Stomach smooth muscle (tissue), 2 donors: ENCODE measurements around the gene AGAP2.

ENCODE experiments used
- H3K27ac ChIP-seq: one replicate; pipeline ENCODE4 v1.7.0; 2013; ENCODE audit warnings: mild to moderate bottlenecking, low read length, inconsistent platforms
- H3K27me3 ChIP-seq, 2 donors: one replicate each; pipeline ENCODE4 v1.7.0; 2013; ENCODE audit warnings: low read length in 2 of 2; ENCODE audit not compliant: insufficient read depth in 2 of 2, control insufficient read depth in 1 of 2
- H3K36me3 ChIP-seq, 2 donors: one replicate each; pipeline ENCODE4 v1.7.0; 2013; ENCODE audit warnings: low read length in 2 of 2; ENCODE audit not compliant: control insufficient read depth in 2 of 2, insufficient read depth in 2 of 2
- H3K4me1 ChIP-seq: one replicate; pipeline ENCODE4 v1.7.0; 2013; ENCODE audit warnings: low read length; ENCODE audit not compliant: control insufficient read depth, insufficient read depth
- H3K4me3 ChIP-seq, 2 donors: one replicate each; pipeline ENCODE4 v1.7.0; 2013; ENCODE audit warnings: low read length in 2 of 2
- H3K9ac ChIP-seq, 2 donors: one replicate each; pipeline ENCODE4 v1.7.0; 2013; ENCODE audit warnings: low read length in 2 of 2, mild to moderate bottlenecking in 1 of 2
- H3K9me3 ChIP-seq, 2 donors: one replicate each; pipeline ENCODE4 v1.7.0; 2013; ENCODE audit warnings: low read length in 2 of 2; ENCODE audit not compliant: control insufficient read depth in 2 of 2
- donor health status: healthy.
- donor health status: Pancreatic carcinoma.

Gene AGAP2

DNA sequence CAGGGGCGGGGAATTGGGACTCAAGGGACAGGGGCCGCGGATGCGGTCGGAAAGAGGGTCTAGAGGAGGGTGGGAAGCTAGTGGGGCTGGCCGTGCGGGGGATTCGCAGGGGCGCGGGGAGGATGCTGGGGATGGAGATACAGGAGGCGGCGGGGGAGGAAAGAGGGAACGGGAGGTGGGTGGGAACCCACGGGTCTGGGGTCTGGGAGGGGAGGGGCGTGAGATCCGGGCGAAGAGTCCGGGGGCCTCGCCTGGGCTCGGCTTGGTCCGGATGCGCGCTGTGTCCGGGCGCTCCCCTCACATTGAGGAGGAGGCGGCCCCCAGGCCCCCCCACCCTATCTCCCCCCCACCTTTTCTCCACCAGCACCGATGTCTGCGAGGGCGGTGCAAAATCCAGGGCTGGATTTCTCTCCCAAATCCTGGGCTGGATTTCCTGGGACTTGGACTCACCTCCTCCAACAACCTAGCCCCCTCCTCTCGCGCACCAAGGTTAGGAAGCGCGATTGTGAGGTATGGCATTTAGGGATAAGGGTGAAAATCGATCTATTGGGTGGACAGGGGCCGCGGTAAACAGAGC, at the start of gene AGAP2:
AGAP2 (minus strand) TSS at position 82 of the 577 bp plus-strand sequence. CDS start 496 bp downstream, outside the sequence.
- H3K27ac ChIP-seq: no peak within 1 kb of the TSS
- H3K27me3 ChIP-seq: peaks cover 60 to 61% of the 10 kb centered on the region in 2 donors

DNA sequence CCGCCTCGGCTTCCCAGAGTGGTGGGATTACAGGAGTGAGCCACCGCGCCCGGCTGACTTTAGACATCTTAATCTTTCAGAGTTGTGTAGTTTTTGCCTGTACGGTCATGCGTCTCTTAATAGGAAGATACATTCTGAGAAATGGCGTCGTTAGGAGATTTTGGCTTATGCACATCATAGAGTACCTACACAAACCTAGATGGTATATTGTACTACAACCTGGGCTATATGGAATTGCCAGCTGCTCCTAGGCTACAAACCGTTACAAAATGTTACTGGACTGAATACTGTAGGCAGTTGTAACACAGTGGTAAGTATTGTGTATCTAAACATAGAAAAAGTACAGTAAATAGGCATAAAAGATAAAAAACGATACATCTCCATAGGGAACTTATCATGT, 45.3 kb upstream of the AGAP2 start:
- no peak overlapping the region for H3K27ac ChIP-seq
- no peaks in the 10 kb centered on the region for H3K9me3 ChIP-seq
- H3K4me1 ChIP-seq: peaks cover 4% of the 10 kb centered on the region
- H3K4me3 ChIP-seq: peak overlapping the region in 1 of 2 donors; percentile 35
- no peak overlapping the region for H3K9ac ChIP-seq
- H3K27me3 ChIP-seq: no peaks in the 10 kb centered on the region
- H3K36me3 ChIP-seq: peaks cover 12 to 18% of the 10 kb centered on the region in 2 donors

More for the DNA sequence above, at the start of gene AGAP2:
- Histone ChIP-seq H3K4me1 (peaks cover 30% of the 10 kb centered on the region), H3K36me3 (no peaks in the 10 kb centered on the region), H3K9ac (no peak within 1 kb of the TSS), H3K9me3 (no peaks in the 10 kb centered on the region), H3K4me3 (peak within 1 kb of the TSS; percentile 28 to 61)

DNA sequence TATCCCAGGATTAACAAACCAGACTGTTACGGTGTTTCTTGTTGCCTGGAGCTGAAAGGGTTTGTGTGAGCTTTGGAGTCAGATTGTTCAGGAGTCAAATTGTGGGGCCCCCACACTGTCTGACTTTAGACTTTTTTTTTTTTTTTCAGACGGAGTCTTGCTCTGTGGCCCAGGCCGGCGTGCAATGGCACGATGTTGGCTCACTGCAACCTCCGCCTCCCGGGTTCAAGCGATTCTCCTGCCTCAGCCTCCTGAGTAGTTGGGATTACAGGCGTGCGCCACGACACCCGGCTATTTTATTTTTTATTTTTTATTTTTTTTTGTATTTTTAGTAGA, 44.9 kb upstream of the AGAP2 start:
- H3K36me3 ChIP-seq: peaks cover 12 to 18% of the 10 kb centered on the region in 2 donors
- no peak overlapping the region for H3K27ac ChIP-seq
- peak overlapping the region; percentile 82 to 96 for H3K9ac ChIP-seq
- H3K4me1 ChIP-seq: peaks cover 4% of the 10 kb centered on the region
- no peaks in the 10 kb centered on the region for H3K9me3 ChIP-seq
- H3K27me3 ChIP-seq: no peaks in the 10 kb centered on the region
- H3K4me3 ChIP-seq: peak overlapping the region; percentile 93 to 100

DNA sequence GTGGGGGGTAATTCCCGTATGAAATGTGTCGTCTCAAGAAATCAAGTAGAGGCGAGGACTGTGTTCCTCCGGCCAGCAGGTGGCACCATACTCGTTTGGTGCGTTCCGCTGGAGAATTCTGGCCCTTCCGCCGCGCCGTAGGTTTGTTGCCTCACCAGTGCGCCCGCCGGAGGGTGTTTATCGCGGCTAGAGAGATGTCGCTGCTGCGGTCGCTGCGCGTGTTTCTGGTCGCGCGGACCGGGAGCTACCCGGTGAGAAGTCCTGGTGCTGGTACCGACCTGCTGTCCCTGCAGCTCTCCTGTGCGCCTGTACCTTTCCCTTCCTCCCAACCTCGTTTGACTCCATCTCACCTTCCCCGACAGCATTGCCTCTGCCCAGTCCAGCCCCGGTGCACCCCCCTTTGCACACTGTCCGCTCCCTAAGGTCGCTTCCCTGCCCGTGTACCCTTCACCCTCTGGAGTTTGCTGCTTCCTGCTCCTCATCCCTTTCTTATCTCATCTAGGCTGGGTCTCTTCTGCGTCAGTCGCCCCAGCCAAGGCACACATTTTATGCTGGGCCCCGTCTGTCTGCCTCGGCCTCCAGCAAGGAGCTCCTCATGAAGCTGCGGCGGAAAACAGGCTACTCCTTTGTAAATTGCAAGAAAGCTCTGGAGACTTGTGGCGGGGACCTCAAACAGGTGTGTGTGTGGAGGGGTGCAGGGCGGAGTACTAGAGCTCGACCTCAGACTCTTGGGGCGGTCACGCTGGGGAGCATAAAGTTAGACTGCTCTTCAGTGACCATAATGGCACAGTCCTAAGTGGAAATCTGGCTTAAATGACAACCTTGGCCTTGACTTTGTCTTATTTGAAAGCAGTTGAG, 44.3 kb upstream of the AGAP2 start, which contains the start of gene TSFM:
TSFM (plus strand) TSS at position 180 of the 858 bp plus-strand sequence; CDS start at position 195, 15 bp downstream.
- H3K27ac ChIP-seq: peak within 1 kb of the TSS; percentile 67
- no peaks in the 10 kb centered on the region for H3K9me3 ChIP-seq
- H3K27me3 ChIP-seq: no peaks in the 10 kb centered on the region
- H3K9ac ChIP-seq: peak within 1 kb of the TSS; percentile 82 to 96
- H3K36me3 ChIP-seq: peaks cover 11 to 18% of the 10 kb centered on the region in 2 donors
- H3K4me3 ChIP-seq: peak within 1 kb of the TSS; percentile 93 to 100
- peaks cover 4% of the 10 kb centered on the region for H3K4me1 ChIP-seq

DNA sequence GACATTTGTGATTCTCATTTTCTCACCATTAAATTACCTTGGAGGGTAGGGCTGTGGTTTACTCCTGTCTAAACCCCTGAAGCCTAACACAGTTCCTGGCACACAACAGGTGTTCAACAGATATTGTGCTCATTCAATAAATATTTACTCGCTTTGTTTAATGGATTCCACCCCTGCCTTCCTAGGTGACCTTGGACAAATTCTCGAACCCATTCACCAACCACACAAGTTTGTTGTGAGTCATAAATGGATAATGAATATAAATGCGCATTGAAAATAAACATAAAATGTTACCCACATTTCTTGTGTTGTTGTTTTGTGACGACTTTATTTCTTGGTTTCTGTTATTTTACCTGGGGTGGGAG, 43.7 kb upstream of the AGAP2 start:
- Histone ChIP-seq H3K9me3 (no peaks in the 10 kb centered on the region), H3K27ac (peak overlapping the region; percentile 67), H3K27me3 (no peaks in the 10 kb centered on the region), H3K36me3 (peaks cover 10 to 16% of the 10 kb centered on the region in 2 donors), H3K4me1 (peaks cover 4% of the 10 kb centered on the region), H3K9ac (peak overlapping the region in 1 of 2 donors; percentile 82), H3K4me3 (peak overlapping the region; percentile 93 to 100)

DNA sequence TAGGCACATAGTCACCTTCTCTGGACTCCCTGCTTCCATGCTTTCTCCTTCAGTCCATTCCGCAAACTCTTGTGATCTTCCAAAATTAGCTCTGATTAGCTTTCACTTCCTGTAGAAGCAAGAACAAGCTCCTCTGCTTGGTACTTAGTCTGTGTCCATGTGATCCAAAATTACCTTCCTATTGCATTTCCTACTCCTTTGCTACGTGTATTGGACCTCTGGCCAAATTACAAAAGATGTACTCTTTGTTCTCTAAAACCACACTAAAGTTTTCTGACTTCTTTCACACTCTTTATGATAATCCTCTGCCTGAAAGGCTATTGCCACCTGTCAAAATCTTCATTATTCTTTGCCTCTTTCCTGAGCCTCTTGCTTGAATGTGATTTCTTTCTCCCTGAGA, 43.3 kb upstream of the AGAP2 start:
- Histone ChIP-seq H3K27me3 (no peaks in the 10 kb centered on the region), H3K4me3 (no peak overlapping the region), H3K36me3 (peaks cover 9 to 15% of the 10 kb centered on the region in 2 donors), H3K27ac (no peak overlapping the region), H3K4me1 (peaks cover 4% of the 10 kb centered on the region), H3K9me3 (no peaks in the 10 kb centered on the region), H3K9ac (no peak overlapping the region)

DNA sequence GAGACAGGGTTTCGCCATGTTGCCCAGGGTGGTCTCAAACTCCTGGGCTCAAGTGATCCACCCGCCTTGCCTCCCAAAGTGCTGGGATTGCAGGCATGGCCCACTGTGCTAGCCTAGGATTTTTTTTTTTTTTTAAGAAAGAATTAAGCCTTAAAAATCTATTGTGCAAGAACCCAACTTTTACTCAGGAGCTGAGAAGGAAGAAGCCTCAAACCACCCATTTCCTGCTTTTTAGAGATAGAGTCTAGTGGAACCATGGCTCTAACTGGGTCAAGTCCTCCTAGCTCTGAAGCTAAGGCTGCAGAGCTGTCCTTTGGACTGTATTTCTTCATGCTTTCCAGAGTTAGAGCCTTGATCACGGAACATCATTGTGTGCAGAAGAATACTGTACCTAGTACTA, 42.7 kb upstream of the AGAP2 start:
- no peaks in the 10 kb centered on the region for H3K9me3 ChIP-seq
- no peak overlapping the region for H3K4me3 ChIP-seq
- H3K4me1 ChIP-seq: peaks cover 4% of the 10 kb centered on the region
- no peak overlapping the region for H3K9ac ChIP-seq
- no peak overlapping the region for H3K27ac ChIP-seq
- H3K36me3 ChIP-seq: peaks cover 3 to 10% of the 10 kb centered on the region in 2 donors
- H3K27me3 ChIP-seq: no peaks in the 10 kb centered on the region

DNA sequence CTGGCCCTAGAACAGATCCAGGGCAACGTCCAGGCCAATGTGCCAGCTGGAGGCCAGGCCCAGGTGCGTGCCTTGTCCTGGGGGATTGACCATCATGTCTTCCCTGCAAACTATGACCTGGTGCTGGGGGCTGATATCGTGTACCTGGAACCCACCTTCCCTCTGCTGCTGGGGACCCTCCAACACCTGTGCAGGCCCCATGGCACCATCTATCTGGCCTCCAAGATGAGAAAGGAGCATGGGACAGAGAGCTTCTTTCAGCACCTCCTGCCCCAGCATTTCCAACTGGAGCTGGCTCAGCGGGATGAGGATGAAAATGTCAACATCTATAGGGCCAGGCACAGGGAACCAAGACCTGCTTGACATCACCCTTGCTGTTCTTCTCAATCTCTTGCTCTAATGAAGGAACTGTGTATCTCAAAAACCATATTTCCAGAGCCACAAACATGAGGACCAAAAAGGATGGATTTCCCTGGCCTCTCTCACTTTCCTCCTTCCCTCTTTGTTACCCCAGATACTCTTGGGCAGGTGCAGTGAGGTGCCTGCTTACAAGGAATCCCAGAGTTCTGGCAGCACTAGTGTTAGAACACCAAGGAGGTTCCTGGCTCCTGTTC, 41.8 kb upstream of the AGAP2 start:
- Histone ChIP-seq H3K36me3 (peaks cover 0 to 5% of the 10 kb centered on the region in 2 donors), H3K27ac (no peak overlapping the region), H3K4me3 (no peak overlapping the region), H3K4me1 (peaks cover 4% of the 10 kb centered on the region), H3K9ac (peak overlapping the region in 1 of 2 donors; percentile 5), H3K27me3 (no peaks in the 10 kb centered on the region), H3K9me3 (no peaks in the 10 kb centered on the region)

DNA sequence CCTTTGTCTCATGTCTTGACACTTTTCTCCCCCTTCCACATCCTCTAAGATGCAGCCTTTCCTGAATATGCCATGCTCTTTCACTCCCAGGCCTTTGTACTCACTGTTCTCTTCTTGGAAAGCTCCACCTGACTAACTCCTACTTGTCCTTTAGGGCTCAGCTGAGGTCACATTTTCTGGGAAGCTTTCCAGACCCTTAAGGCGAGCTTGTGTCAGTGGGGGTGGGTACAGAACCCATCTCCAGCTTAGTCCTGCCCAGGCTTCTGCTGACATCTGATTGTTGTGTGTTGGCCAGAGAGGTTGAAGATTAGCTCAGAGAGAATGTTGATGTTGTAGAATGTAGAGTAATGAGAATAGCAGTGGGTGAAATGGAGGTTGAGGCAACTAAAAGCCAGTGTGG, 41.2 kb upstream of the AGAP2 start:
- Histone ChIP-seq H3K4me3 (no peak overlapping the region), H3K9ac (no peak overlapping the region), H3K4me1 (peaks cover 4% of the 10 kb centered on the region)

DNA sequence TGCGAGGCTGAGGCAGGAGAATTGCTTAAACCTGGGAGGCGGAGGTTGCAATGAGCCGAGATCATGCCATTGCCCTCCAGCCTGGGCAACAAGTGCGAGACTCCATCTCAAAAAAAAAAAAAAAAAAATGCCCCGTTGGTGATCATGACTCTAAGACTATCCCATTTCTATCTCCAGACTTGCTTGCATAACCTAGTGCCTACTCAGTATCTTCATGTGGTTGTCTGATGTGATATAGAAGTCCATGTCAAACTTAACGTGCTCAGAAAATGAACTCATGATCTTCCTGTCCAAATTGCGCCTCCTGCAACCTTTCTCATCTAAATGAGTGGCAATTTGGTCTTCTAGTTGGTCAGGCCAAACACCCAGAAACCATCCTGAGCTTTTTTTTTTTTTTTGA, 39.4 kb upstream of the AGAP2 start:
- Histone ChIP-seq H3K27ac (no peak overlapping the region), H3K9ac (no peak overlapping the region), H3K4me3 (no peak overlapping the region), H3K36me3 (peaks cover 0 to 2% of the 10 kb centered on the region in 2 donors), H3K9me3 (no peaks in the 10 kb centered on the region), H3K4me1 (peaks cover 5% of the 10 kb centered on the region), H3K27me3 (no peaks in the 10 kb centered on the region)

More for the DNA sequence above, 41.2 kb upstream of the AGAP2 start:
- no peak overlapping the region for H3K27ac ChIP-seq
- H3K36me3 ChIP-seq: peaks cover 0 to 5% of the 10 kb centered on the region in 2 donors
- H3K9me3 ChIP-seq: no peaks in the 10 kb centered on the region
- H3K27me3 ChIP-seq: no peaks in the 10 kb centered on the region
